22Rv1 (cell line): ENCODE measurements around the gene TET2.

ENCODE experiments used
- ZFX ChIP-seq: fragments of 450-650 bp; IDR thresholded peaks from 2 replicates; pipeline ENCODE4 v1.6.1; 2017; ENCODE audit warnings: antibody characterized with exemption, borderline replicate concordance
- TF ChIP-seq, protein P1 (sequence below): fragments of 450-650 bp; IDR thresholded peaks from 2 replicates; pipeline ENCODE4 v1.5.1; 2017; ENCODE audit warnings: mild to moderate bottlenecking

DNA sequence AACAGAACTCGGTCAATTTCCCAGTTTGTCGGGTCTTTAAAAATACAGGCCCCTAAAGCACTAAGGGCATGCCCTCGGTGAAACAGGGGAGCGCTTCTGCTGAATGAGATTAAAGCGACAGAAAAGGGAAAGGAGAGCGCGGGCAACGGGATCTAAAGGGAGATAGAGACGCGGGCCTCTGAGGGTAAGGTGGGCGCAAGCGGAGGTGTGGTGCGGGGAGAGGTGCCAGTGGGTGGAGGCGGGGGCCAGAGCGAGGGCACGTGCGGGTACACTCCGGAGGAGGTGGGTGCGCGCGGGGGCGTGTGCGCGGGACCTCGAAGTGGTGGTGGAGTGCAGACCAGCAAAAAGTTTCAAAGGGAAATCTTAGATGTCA lies 787 bp upstream of the TET2 start:
- TF ChIP-seq, protein P1, sequence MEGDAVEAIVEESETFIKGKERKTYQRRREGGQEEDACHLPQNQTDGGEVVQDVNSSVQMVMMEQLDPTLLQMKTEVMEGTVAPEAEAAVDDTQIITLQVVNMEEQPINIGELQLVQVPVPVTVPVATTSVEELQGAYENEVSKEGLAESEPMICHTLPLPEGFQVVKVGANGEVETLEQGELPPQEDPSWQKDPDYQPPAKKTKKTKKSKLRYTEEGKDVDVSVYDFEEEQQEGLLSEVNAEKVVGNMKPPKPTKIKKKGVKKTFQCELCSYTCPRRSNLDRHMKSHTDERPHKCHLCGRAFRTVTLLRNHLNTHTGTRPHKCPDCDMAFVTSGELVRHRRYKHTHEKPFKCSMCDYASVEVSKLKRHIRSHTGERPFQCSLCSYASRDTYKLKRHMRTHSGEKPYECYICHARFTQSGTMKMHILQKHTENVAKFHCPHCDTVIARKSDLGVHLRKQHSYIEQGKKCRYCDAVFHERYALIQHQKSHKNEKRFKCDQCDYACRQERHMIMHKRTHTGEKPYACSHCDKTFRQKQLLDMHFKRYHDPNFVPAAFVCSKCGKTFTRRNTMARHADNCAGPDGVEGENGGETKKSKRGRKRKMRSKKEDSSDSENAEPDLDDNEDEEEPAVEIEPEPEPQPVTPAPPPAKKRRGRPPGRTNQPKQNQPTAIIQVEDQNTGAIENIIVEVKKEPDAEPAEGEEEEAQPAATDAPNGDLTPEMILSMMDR = no peak
- TF ChIP-seq ZFX = no peak
